ENCODE data around the gene ITLN1.
A peak's percentile ranks its signal among the peaks of the same experiment; 100 is the strongest.

Gene ITLN1

GRCh38 chr1:160859166-160859565 lies 25.8 kb downstream of the ITLN1 start:
- no peaks in the 10 kb centered on the region for H3K27me3 ChIP-seq (ENCODE audit: insufficient read depth, low read depth)
- no peaks in the 10 kb centered on the region for H4K20me1 ChIP-seq (ENCODE audit: insufficient read depth)
- no peak overlapping the region for H3K9ac ChIP-seq
- H3K27ac ChIP-seq = no peak overlapping the region
- TF ChIP-seq CTCF (conservative IDR thresholded peaks at IDR 0.05; ENCODE audit: low read depth, low read length) = no peak
- H3K4me1 ChIP-seq (ENCODE audit: low read depth, poor library complexity, severe bottlenecking) = no peaks in the 10 kb centered on the region
- H3K79me2 ChIP-seq (ENCODE audit: insufficient read depth, low read depth) = no peaks in the 10 kb centered on the region
- no peaks in the 10 kb centered on the region for H3K36me3 ChIP-seq (ENCODE audit: insufficient read depth)
- no peak overlapping the region for H3K4me3 ChIP-seq (IDR thresholded peaks at IDR 0.05; ENCODE audit: insufficient read depth, low read depth, low read length)
- H3K4me2 ChIP-seq = no peak overlapping the region
- H2AFZ ChIP-seq (ENCODE audit: low read depth) = no peak overlapping the region

- Histone ChIP-seq H3K9ac (no peak overlapping the region), H3K4me2 (no peak overlapping the region), H3K36me3 (ENCODE audit: insufficient read depth) (no peaks in the 10 kb centered on the region), H3K27ac (no peak overlapping the region), H3K4me1 (ENCODE audit: low read depth, poor library complexity, severe bottlenecking) (no peaks in the 10 kb centered on the region), H3K27me3 (ENCODE audit: insufficient read depth, low read depth) (no peaks in the 10 kb centered on the region), H4K20me1 (ENCODE audit: insufficient read depth) (no peaks in the 10 kb centered on the region), H2AFZ (ENCODE audit: low read depth) (no peak overlapping the region), H3K4me3 (IDR thresholded peaks at IDR 0.05; ENCODE audit: insufficient read depth, low read depth, low read length) (no peak overlapping the region), H3K79me2 (ENCODE audit: insufficient read depth, low read depth) (no peaks in the 10 kb centered on the region)
- TF ChIP-seq CTCF (conservative IDR thresholded peaks at IDR 0.05; ENCODE audit: low read depth, low read length) = no peak
Measured at GRCh38 chr1:160858507-160858906, 26.5 kb downstream of the ITLN1 start.

GRCh38 chr1:160858097-160858496 lies 26.9 kb downstream of the ITLN1 start:
- no peak overlapping the region for H3K27ac ChIP-seq
- no peak overlapping the region for H2AFZ ChIP-seq (ENCODE audit: low read depth)
- no peaks in the 10 kb centered on the region for H3K27me3 ChIP-seq (ENCODE audit: insufficient read depth, low read depth)
- H3K4me2 ChIP-seq = no peak overlapping the region
- no peaks in the 10 kb centered on the region for H3K4me1 ChIP-seq (ENCODE audit: low read depth, poor library complexity, severe bottlenecking)
- no peaks in the 10 kb centered on the region for H4K20me1 ChIP-seq (ENCODE audit: insufficient read depth)
- no peaks in the 10 kb centered on the region for H3K79me2 ChIP-seq (ENCODE audit: insufficient read depth, low read depth)
- H3K36me3 ChIP-seq (ENCODE audit: insufficient read depth) = no peaks in the 10 kb centered on the region
- TF ChIP-seq CTCF (conservative IDR thresholded peaks at IDR 0.05; ENCODE audit: low read depth, low read length) = no peak
- no peak overlapping the region for H3K4me3 ChIP-seq (IDR thresholded peaks at IDR 0.05; ENCODE audit: insufficient read depth, low read depth, low read length)
- no peak overlapping the region for H3K9ac ChIP-seq

DNA sequence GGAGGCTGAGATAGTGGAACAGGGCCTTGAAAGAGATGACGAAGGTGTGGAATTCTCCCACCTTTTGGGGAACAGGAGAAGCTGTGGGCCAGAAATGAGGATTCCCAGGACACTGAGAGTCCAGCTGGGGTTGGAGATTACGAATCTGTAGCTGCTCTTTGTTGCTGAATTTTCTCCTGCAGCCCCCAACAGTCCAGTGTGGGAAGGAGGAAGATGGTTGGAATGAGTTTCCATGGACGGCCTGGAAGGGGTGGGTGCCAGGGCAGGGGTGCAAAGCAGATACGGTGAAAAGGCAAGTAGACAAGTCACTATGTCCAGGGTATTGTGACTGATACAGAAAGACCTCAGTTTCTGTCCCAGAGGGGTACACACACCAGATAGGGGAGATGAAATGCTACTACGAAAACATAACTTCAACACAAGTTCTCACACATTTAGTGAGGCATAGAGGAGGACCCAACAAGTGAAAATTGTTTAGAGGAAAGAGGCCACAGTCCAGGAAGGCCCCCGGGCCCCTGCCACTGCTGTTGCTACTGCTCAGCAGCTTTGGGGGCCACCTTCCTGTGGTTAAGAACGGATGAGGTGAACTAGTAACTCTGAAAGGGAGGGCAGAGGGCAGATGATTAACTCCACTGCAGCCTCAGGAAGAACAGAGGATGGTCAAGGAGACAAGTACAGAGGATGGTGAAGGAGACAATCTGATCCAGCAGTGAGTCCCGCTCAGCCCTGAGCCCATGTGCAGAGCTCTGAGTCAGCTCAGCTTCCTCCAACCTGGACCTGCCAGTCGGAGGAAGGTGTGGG lies 29.6 kb downstream of the ITLN1 start:
- Histone ChIP-seq H3K4me2 (no peak overlapping the region), H3K9ac (no peak overlapping the region), H2AFZ (ENCODE audit: low read depth) (peak overlapping the region; percentile 2; the same call in 1 of the 2 replicates), H3K4me3 (IDR thresholded peaks at IDR 0.05; ENCODE audit: insufficient read depth, low read depth, low read length) (no peak overlapping the region), H3K79me2 (ENCODE audit: insufficient read depth, low read depth) (no peaks in the 10 kb centered on the region), H3K27ac (no peak overlapping the region), H4K20me1 (ENCODE audit: insufficient read depth) (no peaks in the 10 kb centered on the region), H3K4me1 (ENCODE audit: low read depth, poor library complexity, severe bottlenecking) (no peaks in the 10 kb centered on the region), H3K36me3 (ENCODE audit: insufficient read depth) (no peaks in the 10 kb centered on the region), H3K27me3 (ENCODE audit: insufficient read depth, low read depth) (no peaks in the 10 kb centered on the region)
- TF ChIP-seq CTCF (conservative IDR thresholded peaks at IDR 0.05; ENCODE audit: low read depth, low read length) = no peak

Measured in KMS-11 (cell line).